Endothelial cell of umbilical vein (primary cell): ENCODE measurements around the gene INHBB. TPM values are rescaled to one million over a fixed set of nuclear protein-coding genes. Genes with fewer than 3 reads are reported as not detected.
A peak's percentile ranks its signal among the peaks of the same experiment; 100 is the strongest.

ENCODE experiments used
- Bru-seq: library from RNA; stranded (reverse); fragments of 400-500 nt; gene quantifications from one replicate; lab custom pipeline; 2021; lab: Mats Ljungman, UMichigan
- BruChase-seq, 2 experiments: library from RNA; stranded (reverse); fragments of 400-500 nt; gene quantifications; one replicate each; lab custom pipeline; 2021; lab: Mats Ljungman, UMichigan
- BruUV-seq: library from RNA; stranded (reverse); fragments of 400-500 nt; replicated peaks from 2 replicates; lab custom pipeline; 2021; lab: Mats Ljungman, UMichigan
- CTCF ChIA-PET: fragments of 300-600, 350-600 bp; sonication (Branson Sonifier 250); formaldehyde crosslinking; loops from one replicate; lab custom pipeline; 2021; ENCODE audit warnings: antibody characterized with exemption, inconsistent platforms; lab: Charles Lee
- POLR2A ChIA-PET: fragments of 300-600, 350-600 bp; sonication (Branson Sonifier 250); formaldehyde crosslinking; loops from one replicate; lab custom pipeline; 2021; ENCODE audit warnings: antibody characterized with exemption, inconsistent platforms; lab: Charles Lee
- DNase-seq: peaks from one replicate; pipeline ENCODE4 v3.0.0-alpha.2; 2011; ENCODE audit warnings: low read depth, low spot score
- FAIRE-seq: peaks from 2 replicates; lab custom pipeline; 2011; peaks lifted over from hg19 to GRCh38; lab: Jason Lieb, UNC
- H2AFZ ChIP-seq: 2 replicates; pipeline ENCODE4 v1.6.0; 2012; ENCODE audit warnings: low read depth, low read length, control low read depth, inconsistent platforms
- H3K27ac ChIP-seq: 2 replicates; pipeline ENCODE4 v1.5.1; 2011; ENCODE audit warnings: low read depth, mild to moderate bottlenecking, control low read depth, low read length, moderate library complexity; ENCODE audit not compliant: insufficient read depth
- H3K27me3 ChIP-seq, 2 experiments: 2 replicates each; pipeline versions ENCODE4 v1.6.0 to v1.6.1; 2011; ENCODE audit warnings: low read length in 2 of 2, mixed read lengths in 1 of 2; ENCODE audit not compliant: control insufficient read depth in 2 of 2, insufficient read depth in 2 of 2
- H3K36me3 ChIP-seq, 2 experiments: 2 replicates in 1 of 2; 3 replicates in 1 of 2; pipeline ENCODE4 v1.5.1; 2011; ENCODE audit warnings: low read length in 2 of 2, mild to moderate bottlenecking in 1 of 2, moderate library complexity in 1 of 2; ENCODE audit not compliant: control insufficient read depth in 2 of 2, insufficient read depth in 2 of 2; ENCODE audit errors: extremely low read depth in 1 of 2
- H3K4me1 ChIP-seq: 3 replicates; pipeline ENCODE4 v1.5.1; 2011; ENCODE audit warnings: mild to moderate bottlenecking, low read length; ENCODE audit not compliant: control insufficient read depth, insufficient read depth; ENCODE audit errors: extremely low read depth
- H3K4me2 ChIP-seq: 2 replicates; pipeline ENCODE4 v1.6.1; 2011; ENCODE audit warnings: low read length, control low read depth, mixed read lengths; ENCODE audit not compliant: insufficient read depth
- H3K4me3 ChIP-seq, 3 experiments: fragments of 200-600 bp in 1 of 3; sonication (generic), shearing (Covaris generic) in 1 of 3; replicated peaks in 1 of 3; 2 replicates each; pipeline ENCODE4 v1.5.1; 2011 to 2016; ENCODE audit warnings: control low read depth in 3 of 3, low read length in 3 of 3, mild to moderate bottlenecking in 2 of 3, inconsistent platforms in 1 of 3, low read depth in 1 of 3, moderate library complexity in 1 of 3; ENCODE audit not compliant: insufficient read depth in 1 of 3
- H3K79me2 ChIP-seq: 2 replicates; pipeline ENCODE4 v1.6.0; 2012; ENCODE audit warnings: low read length, inconsistent platforms; ENCODE audit not compliant: control insufficient read depth, insufficient read depth
- H3K9ac ChIP-seq: replicated peaks from 2 replicates; pipeline ENCODE3; 2011; ENCODE audit warnings: low read length, control low read depth; ENCODE audit not compliant: insufficient read depth; ENCODE audit errors: extremely low read depth
- H3K9me1 ChIP-seq: replicated peaks from 3 replicates; pipeline ENCODE4 v1.6.0; 2011; ENCODE audit warnings: mild to moderate bottlenecking, low read length; ENCODE audit not compliant: control insufficient read depth, insufficient read depth; ENCODE audit errors: extremely low read depth
- H3K9me3 ChIP-seq: replicated peaks from 2 replicates; pipeline ENCODE4 v1.5.1; 2012; ENCODE audit warnings: low read length, inconsistent platforms; ENCODE audit not compliant: control insufficient read depth, insufficient read depth
- H4K20me1 ChIP-seq: replicated peaks from 2 replicates; pipeline ENCODE3; 2011; ENCODE audit warnings: mild to moderate bottlenecking, low read length; ENCODE audit not compliant: control insufficient read depth, insufficient read depth; ENCODE audit errors: extremely low read depth
- CTCF ChIP-seq, 2 donors: IDR thresholded peaks; 1 replicate in 1 of 2; 2 replicates in 1 of 2; pipeline ENCODE4 v1.5.1; 2011; ENCODE audit warnings: low read length in 2 of 2, mild to moderate bottlenecking in 2 of 2, moderate library complexity in 2 of 2, control low read depth in 1 of 2, inconsistent platforms in 1 of 2, low read depth in 1 of 2; ENCODE audit not compliant: insufficient read depth in 1 of 2; ENCODE audit errors: extremely low read depth in 1 of 2
- EZH2 ChIP-seq: IDR thresholded peaks from 2 replicates; pipeline ENCODE4 v1.6.1; 2012; ENCODE audit warnings: borderline replicate concordance, low read depth, mild to moderate bottlenecking, moderate library complexity, low read length, inconsistent platforms; ENCODE audit not compliant: severe bottlenecking
- POLR2AphosphoS5 ChIP-seq: IDR thresholded peaks from 2 replicates; pipeline ENCODE4 v1.6.1; 2012; ENCODE audit warnings: low read depth, mild to moderate bottlenecking, control low read depth, low read length, moderate library complexity; ENCODE audit not compliant: insufficient read depth
- dilution Hi-C: fragments of 300-500 bp; cut with MboI; formaldehyde crosslinking; loops from one replicate; pipeline ENCODE4 v1.15.0; 2019; ENCODE audit warnings: low sequenced_read_pairs; ENCODE audit not compliant: extremely low pct_ligation_motif_present
- intact Hi-C: fragments of 100-400 bp; cut with micrococcal nuclease; formaldehyde crosslinking; loops from one replicate; pipeline ENCODE4 v1.10.0; 2022
- long read RNA-seq: library from polyadenylated mRNA; stranded (forward); transcript quantifications from one replicate; pipeline ENCODE4 v2.0.0, GENCODE V29; 2021
- polyA minus RNA-seq, 3 experiments: library from RNA; depleted of rRNA, polyadenylated mRNA; stranded (reverse); fragments of >200 nt; gene quantifications; 1 replicate in 1 of 3; 2 replicates in 2 of 3; pipeline ENCODE4 v1.2.3, GENCODE V29; 2011
- polyA plus RNA-seq, 4 experiments: library from polyadenylated mRNA; depleted of rRNA in 3 of 4; stranded (reverse) in 3 of 4; unstranded in 1 of 4; fragments of >200 nt; gene quantifications; 2 replicates each; pipeline versions ENCODE4 v1.2.1 to v1.2.3, GENCODE V29; 2011 to 2012; ENCODE audit warnings: missing spikeins in 1 of 4
- total RNA-seq: library from RNA; stranded (reverse); gene quantifications from 2 replicates; pipeline ENCODE4 v1.2.3, GENCODE V29; 2021

The INHBB gene
- total RNA-seq (0.67 and 1.8 TPM in 2 replicates), polyA plus RNA-seq (0.03 and 0.11 TPM in 2 replicates), polyA minus RNA-seq (0.04 TPM in 1 of 2 replicates, not detected in the other), Bru-seq, nascent RNA (percentile 25 among the genes with signal in this experiment), BruChase-seq, experiment 1, labeled RNA remaining after a 6-hour chase (percentile 32 among the genes with signal in this experiment), BruChase-seq, experiment 2, labeled RNA remaining after a 2-hour chase (percentile 21 among the genes with signal in this experiment)
- polyA plus RNA-seq (2011; cell fraction: cytosol; rRNA removed): 0.04 and 0.08 TPM in 2 replicates
- polyA plus RNA-seq (2011; cell fraction: nucleus; rRNA removed): 0.54 and 0.62 TPM in 2 replicates
- polyA plus RNA-seq (2012): 0.11 TPM in 1 of 2 replicates, not detected in the other
- polyA minus RNA-seq (2011; cell fraction: cytosol; rRNA and poly(A)+ RNA removed): not detected
- polyA minus RNA-seq (2011; cell fraction: nucleus; rRNA and poly(A)+ RNA removed): 0.29 and 0.38 TPM in 2 replicates
- long read RNA-seq: 0 reads

GRCh38 chr2:120346026-120346666 is at the start of gene INHBB:
TSS of gene INHBB (plus strand) at chr2:120346136. CDS start at chr2:120346189, 53 bp downstream.
- H3K27ac ChIP-seq: no peak within 1 kb of the TSS
- BruUV-seq: no TSS peak
- dilution Hi-C loops: no loop called here
- TF ChIP-seq EZH2 (peak; percentile 89), POLR2AphosphoS5 (no peak), CTCF (IDR thresholded peaks at IDR 0.05; ENCODE audit: extremely low read depth in 1 of 2, insufficient read depth in 1 of 2, low read depth in 1 of 2, low read length in 2 of 2) (no peak)
- peak within 1 kb of the TSS; percentile 12 for H3K4me2 ChIP-seq
- DNase-seq (no peak), FAIRE-seq (no peak)
- H3K9me3 ChIP-seq: no peaks in the 10 kb centered on the region
- H3K4me3 ChIP-seq: peak within 1 kb of the TSS in 2 of 3 experiments; percentile 8 to 21
- no peak within 1 kb of the TSS for H3K9ac ChIP-seq
- H3K4me1 ChIP-seq: no peaks in the 10 kb centered on the region
- H3K9me1 ChIP-seq: no peaks in the 10 kb centered on the region
- no peaks in the 10 kb centered on the region for H3K79me2 ChIP-seq
- intact Hi-C loops: loop anchor here (1.0 to 5.0 kb wide), 2 partner anchors 323 to 736 kb away; no protein-coding TSS in a partner anchor
- H3K36me3 ChIP-seq: no peaks in the 10 kb centered on the region
- H4K20me1 ChIP-seq: no peaks in the 10 kb centered on the region
- H3K27me3 ChIP-seq: peaks cover 55 to 69% of the 10 kb centered on the region in 2 experiments
- POLR2A ChIA-PET: no interaction called here
- CTCF ChIA-PET: interaction anchor here (0.8 to 2.3 kb wide), 5 partner anchors 166 to 337 kb away, joined by 3 to 14 read pairs (median 4); no protein-coding TSS in a partner anchor
- H2AFZ ChIP-seq: no peak within 1 kb of the TSS
